GM18511 (cell line): Measurements from ENCODE around the gene OPRD1.

ENCODE experiments used
- ATAC-seq: cut with Tn5 transposase; IDR thresholded peaks from one replicate; pipeline ENCODE4 v1.9.1; 2021; ENCODE audit warnings: mild to moderate bottlenecking, moderate library complexity; ENCODE audit not compliant: unreplicated experiment

Gene OPRD1

GRCh38 chr1:28882009-28882628 is 70.1 kb downstream of the OPRD1 start:
- ATAC-seq = no peak

GRCh38 chr1:28883242-28883616 is 71.3 kb downstream of the OPRD1 start:
- no peak for ATAC-seq

DNA sequence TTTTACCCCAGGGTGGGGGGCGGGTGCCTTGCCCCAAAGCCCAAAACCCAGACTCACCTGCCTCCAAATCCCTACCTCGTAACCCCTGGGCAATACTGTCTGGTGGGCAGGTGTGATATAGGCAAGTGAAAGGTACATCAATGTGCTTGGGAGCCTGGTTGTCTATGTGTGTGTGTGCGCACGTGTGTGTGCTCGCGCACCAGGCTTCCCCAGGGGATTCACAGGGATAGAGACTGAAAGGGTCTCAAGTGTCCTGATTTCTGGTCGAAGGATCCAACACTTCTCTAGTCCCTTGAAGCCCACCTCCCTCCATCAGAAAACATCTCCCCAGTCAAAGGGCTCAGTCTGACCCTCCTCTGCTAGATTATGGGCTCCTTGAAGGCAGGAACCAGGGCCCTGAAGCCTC is 73.5 kb downstream of the OPRD1 start:
- ATAC-seq = no peak

DNA sequence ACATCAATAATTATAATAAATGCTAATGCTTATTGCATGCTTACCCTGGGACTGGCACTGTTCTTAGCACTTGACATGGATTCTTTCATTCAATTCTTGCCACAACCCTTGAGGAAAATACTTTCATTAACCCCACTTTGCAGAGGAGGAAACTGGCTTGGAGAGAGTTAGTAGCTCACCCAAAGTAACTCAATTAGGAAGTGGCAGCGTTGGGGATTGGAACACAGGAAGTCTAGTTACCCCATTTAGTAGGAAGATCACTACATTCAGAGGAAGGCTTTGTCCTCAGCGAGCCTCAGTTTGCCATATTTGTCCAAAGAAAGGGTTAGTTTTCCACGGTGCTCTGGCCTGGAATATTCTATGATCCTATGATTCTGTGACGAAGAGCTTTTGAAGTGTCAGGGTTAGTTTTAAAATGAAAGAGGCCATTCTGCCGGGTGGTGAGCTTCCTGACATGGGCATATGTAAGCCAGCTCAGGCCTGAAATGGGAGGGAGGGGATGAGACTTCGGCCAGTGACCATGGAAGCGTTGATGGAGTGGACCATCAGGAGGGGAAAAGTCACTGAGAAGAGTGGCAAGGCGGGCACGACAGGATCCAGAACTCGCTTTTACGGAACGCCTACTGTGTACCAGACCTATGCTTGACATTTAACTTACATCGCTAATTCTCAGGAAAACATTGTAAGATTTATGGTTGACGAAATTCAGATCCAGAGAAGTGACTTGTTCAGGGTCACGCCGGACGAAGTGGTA is 74.2 kb downstream of the OPRD1 start:
- no peak for ATAC-seq

- ATAC-seq = peak; percentile 66
Measured at GRCh38 chr1:28886731-28887418, 74.9 kb downstream of the OPRD1 start.

GRCh38 chr1:28887419-28887834 is 75.5 kb downstream of the OPRD1 start:
- peak; percentile 17 for ATAC-seq

GRCh38 chr1:28887835-28888682 is 76.1 kb downstream of the OPRD1 start:
- no peak for ATAC-seq

DNA sequence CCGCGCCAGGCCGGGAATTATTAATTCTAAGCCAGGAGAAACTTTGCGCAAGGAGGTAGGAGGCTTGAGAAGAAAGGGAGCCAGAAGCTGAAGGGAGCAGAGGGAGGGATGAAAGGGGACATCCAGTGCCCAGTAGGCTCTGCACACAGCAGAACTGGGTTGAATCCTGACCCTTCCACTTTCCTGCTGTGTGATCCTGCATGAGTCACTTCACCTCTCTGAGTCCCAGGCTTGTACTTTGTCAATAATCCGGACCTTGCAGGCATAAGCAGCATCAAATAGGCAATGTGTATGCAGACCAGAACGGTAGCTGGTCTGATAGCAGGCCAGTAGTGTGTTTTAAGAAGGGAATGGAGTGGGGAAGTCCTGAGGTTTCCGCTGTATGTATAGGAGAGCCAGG is 76.9 kb downstream of the OPRD1 start:
- no peak for ATAC-seq

GRCh38 chr1:28889357-28889756 is 77.4 kb downstream of the OPRD1 start:
- no peak for ATAC-seq

DNA sequence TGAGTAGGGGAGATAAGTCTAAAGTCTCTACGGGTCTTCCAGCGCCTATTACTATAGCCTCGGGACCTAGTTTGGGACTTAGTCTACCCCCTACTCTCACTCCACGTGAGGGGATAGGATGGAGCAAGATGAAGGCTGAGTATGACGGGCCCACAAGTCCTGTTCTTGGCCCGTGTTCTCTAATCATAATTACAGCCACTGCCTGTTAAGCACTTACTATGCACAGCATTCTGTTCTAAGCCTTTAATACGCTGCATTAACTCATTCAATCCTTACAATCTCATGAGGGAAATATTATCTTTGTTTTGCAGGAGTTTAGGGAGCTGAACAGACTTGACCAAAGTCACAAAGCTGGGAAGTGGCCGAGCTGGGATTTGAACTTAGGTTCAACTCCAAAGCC is 78.5 kb downstream of the OPRD1 start:
- no peak for ATAC-seq

DNA sequence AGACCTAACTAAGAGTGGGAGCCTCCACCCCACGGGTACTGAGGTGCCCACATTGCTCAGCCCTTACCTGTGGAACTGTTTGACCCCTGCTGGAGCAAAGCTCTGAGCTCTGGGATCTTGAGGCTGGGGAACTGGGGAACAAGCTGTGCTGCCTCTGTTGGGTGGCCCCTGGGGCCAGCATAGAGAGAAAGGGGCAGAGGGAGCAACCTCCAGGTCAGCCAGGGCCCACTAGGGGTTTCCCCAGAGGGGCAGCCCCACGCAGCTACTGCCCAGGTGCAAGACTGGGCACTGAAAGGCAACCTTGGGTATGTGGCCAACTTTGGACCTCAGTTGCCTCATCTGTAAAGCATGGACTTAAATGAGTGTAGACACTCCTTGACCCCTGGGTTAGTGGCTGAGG is 78.9 kb downstream of the OPRD1 start:
- no peak for ATAC-seq

- ATAC-seq = no peak
Measured at GRCh38 chr1:28891256-28891655, 79.3 kb downstream of the OPRD1 start.

GRCh38 chr1:28893403-28894102 is 81.6 kb downstream of the OPRD1 start:
- no peak for ATAC-seq

GRCh38 chr1:28894785-28895184 is 82.8 kb downstream of the OPRD1 start:
- no peak for ATAC-seq

GRCh38 chr1:28895896-28896608 is 84.1 kb downstream of the OPRD1 start:
- no peak for ATAC-seq

DNA sequence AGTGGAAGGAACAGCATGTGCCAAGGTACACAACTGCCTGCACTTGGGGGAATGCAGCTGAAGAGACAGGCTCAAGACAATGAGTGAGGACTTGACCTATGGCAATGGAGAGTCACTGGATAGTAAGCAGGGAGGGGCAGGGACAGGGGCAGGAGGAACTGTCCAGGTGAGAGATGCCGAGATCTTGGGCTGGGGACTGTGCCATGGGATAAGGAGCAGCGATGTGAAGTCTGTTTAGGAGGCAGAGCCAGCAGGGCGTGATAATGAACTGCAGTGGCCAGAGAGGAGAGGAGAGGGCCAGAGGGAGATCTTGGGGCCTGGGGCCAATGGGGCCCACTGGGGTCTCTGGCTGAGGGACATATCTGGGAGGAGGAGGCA is 84.6 kb downstream of the OPRD1 start:
- no peak for ATAC-seq

DNA sequence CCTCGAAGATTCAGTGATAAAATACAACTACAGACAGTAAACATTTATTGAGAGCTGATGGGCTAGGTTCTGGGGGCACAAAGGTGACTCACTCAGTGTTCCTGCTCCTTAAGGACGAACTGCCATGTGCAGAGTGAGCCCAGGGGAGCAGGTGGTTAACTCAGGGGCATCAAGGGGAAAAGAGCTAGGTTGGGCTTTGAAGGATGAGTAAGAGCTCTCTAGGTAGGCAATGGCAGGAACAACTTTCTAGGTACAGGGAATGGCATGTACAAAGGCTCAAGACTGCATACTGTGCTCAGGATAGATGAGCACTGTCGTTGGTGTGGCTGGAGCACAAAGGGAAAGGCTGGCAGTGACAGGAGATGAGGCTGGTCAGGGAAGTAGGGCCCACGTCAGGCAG is 85.8 kb downstream of the OPRD1 start:
- no peak for ATAC-seq

GRCh38 chr1:28898405-28898881 is 86.5 kb downstream of the OPRD1 start:
- ATAC-seq = no peak

GRCh38 chr1:28899267-28899666 is 87.3 kb downstream of the OPRD1 start:
- ATAC-seq = no peak

GRCh38 chr1:28900562-28900961 is 88.6 kb downstream of the OPRD1 start:
- ATAC-seq = no peak
